Neuronal stem cell (in vitro differentiated cells): Measurements from ENCODE around the gene FLRT3.

Experiments used
- DNase-seq: peaks from one replicate; pipeline ENCODE4 v3.0.0-alpha.2; 2013; ENCODE audit warnings: low spot score
- H2AFZ ChIP-seq: one replicate; pipeline ENCODE4 v1.6.1; 2013; ENCODE audit warnings: mild to moderate bottlenecking, low read length, inconsistent platforms
- H2AK5ac ChIP-seq: 2 replicates; pipeline ENCODE4 v1.6.1; 2013; ENCODE audit warnings: low read depth, mild to moderate bottlenecking, inconsistent platforms, low read length, moderate library complexity, mixed read lengths
- H2BK120ac ChIP-seq: 2 replicates; pipeline ENCODE4 v1.6.1; 2013; ENCODE audit warnings: low read depth, mild to moderate bottlenecking, inconsistent platforms, low read length, moderate library complexity, mixed read lengths
- H2BK12ac ChIP-seq: one replicate; pipeline ENCODE4 v1.6.1; 2013; ENCODE audit warnings: low read length, inconsistent platforms
- H2BK15ac ChIP-seq: 2 replicates; pipeline ENCODE4 v1.6.1; 2013; ENCODE audit warnings: mild to moderate bottlenecking, low read length, inconsistent platforms, mixed read lengths
- H2BK5ac ChIP-seq: one replicate; pipeline ENCODE4 v1.6.1; 2013; ENCODE audit warnings: inconsistent platforms, mild to moderate bottlenecking, low read length, moderate library complexity
- H3K14ac ChIP-seq: one replicate; pipeline ENCODE4 v1.6.1; 2013; ENCODE audit warnings: low read length, inconsistent platforms
- H3K18ac ChIP-seq: 2 replicates; pipeline ENCODE4 v1.6.1; 2013; ENCODE audit warnings: low read length, inconsistent platforms
- H3K23ac ChIP-seq: 2 replicates; pipeline ENCODE4 v1.6.1; 2013; ENCODE audit warnings: low read depth, mild to moderate bottlenecking, mixed read lengths, low read length, inconsistent platforms; ENCODE audit not compliant: poor library complexity
- H3K27ac ChIP-seq: replicated peaks from 3 replicates; pipeline ENCODE4 v1.5.1; 2013; ENCODE audit warnings: low read length, inconsistent platforms
- H3K27me3 ChIP-seq, 3 experiments: 2 replicates each; pipeline ENCODE4 v1.6.1; 2013; ENCODE audit warnings: low read length in 3 of 3, mild to moderate bottlenecking in 2 of 3, inconsistent platforms in 1 of 3, low read depth in 1 of 3, mixed read lengths in 1 of 3, moderate library complexity in 1 of 3; ENCODE audit not compliant: control insufficient read depth in 3 of 3, insufficient read depth in 3 of 3
- H3K36me3 ChIP-seq, 2 donors: replicated peaks in 1 of 2; 2 replicates each; pipeline ENCODE4 v1.6.1; 2013; ENCODE audit warnings: low read length in 2 of 2; ENCODE audit not compliant: control insufficient read depth in 2 of 2, insufficient read depth in 2 of 2
- H3K4ac ChIP-seq: 2 replicates; pipeline ENCODE4 v1.6.1; 2013; ENCODE audit warnings: inconsistent platforms, mild to moderate bottlenecking, low read length, moderate library complexity
- H3K4me1 ChIP-seq, 2 donors: 1 replicate in 1 of 2; 2 replicates in 1 of 2; pipeline ENCODE4 v1.6.1; 2013; ENCODE audit warnings: low read length in 2 of 2, low read depth in 1 of 2; ENCODE audit not compliant: control insufficient read depth in 2 of 2, insufficient read depth in 1 of 2
- H3K4me2 ChIP-seq: one replicate; pipeline ENCODE4 v1.6.1; 2013; ENCODE audit warnings: mild to moderate bottlenecking, low read length, inconsistent platforms; ENCODE audit not compliant: insufficient read depth, poor library complexity, severe bottlenecking
- H3K4me3 ChIP-seq, 2 donors: 2 replicates each; pipeline ENCODE4 v1.5.1; 2013; ENCODE audit warnings: low read length in 2 of 2, mild to moderate bottlenecking in 2 of 2, inconsistent platforms in 1 of 2, moderate library complexity in 1 of 2
- H3K79me1 ChIP-seq: one replicate; pipeline ENCODE4 v1.6.1; 2013; ENCODE audit warnings: low read depth, mild to moderate bottlenecking, inconsistent platforms, low read length, moderate library complexity
- H3K9ac ChIP-seq: one replicate; pipeline ENCODE4 v1.6.1; 2013; ENCODE audit warnings: mild to moderate bottlenecking, low read depth, low read length, inconsistent platforms; ENCODE audit not compliant: poor library complexity
- H3K9me3 ChIP-seq, 2 donors: replicated peaks in 1 of 2; 2 replicates each; pipeline versions ENCODE3 to v1.6.1; 2013; ENCODE audit warnings: low read length in 2 of 2, mild to moderate bottlenecking in 2 of 2, inconsistent platforms in 1 of 2, low read depth in 1 of 2, mixed read lengths in 1 of 2, moderate library complexity in 1 of 2; ENCODE audit not compliant: control insufficient read depth in 2 of 2, insufficient read depth in 1 of 2
- H4K8ac ChIP-seq: one replicate; pipeline ENCODE4 v1.6.1; 2013; ENCODE audit warnings: low read depth, mild to moderate bottlenecking, inconsistent platforms, low read length, moderate library complexity
- H4K91ac ChIP-seq: one replicate; pipeline ENCODE4 v1.6.1; 2013; ENCODE audit warnings: low read length, low read depth, mild to moderate bottlenecking, inconsistent platforms; ENCODE audit not compliant: poor library complexity
- WGBS, 2 donors: extraction: QIAGEN DNeasy Blood & Tissue Kit; methylation state at CpG; one replicate each; pipeline ENCODE4 v1.1.7; 2013; ENCODE audit warnings: missing lambda C conversion rate in 2 of 2, mixed read lengths in 1 of 2; ENCODE audit not compliant: insufficient read length in 2 of 2, insufficient replicate concordance in 1 of 2; ENCODE audit errors: extremely low coverage in 2 of 2; 5-methylcytosine and 5-hydroxymethylcytosine counted together

Gene FLRT3

DNA sequence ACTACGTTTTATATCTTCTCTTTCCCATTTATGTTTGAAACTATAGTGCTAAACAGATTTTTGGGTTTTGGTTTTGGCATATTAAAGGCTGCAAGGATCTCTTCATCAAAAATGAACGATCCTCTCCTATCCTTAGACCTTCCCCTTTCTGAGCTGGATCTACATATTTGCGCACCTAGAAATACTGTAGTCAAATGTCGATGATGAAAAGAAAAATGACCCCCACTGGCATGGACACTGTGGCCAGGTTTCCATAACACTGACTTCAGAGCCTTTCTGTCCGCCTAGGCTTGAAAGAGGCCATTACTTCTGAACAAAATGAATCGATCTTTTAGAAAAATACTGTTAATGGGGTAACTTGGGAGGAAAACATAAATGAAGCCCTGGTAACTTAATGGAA is 5.8 kb downstream of the FLRT3 start:
- H3K4ac ChIP-seq = no peak overlapping the region
- WGBS, 2 donors = no CpG with 5 or more reads among the region's 6 CpGs
- no peaks in the 10 kb centered on the region for H3K27me3 ChIP-seq
- no peak overlapping the region for H2BK5ac ChIP-seq
- H3K4me3 ChIP-seq = no peak overlapping the region
- no peak overlapping the region for H2BK12ac ChIP-seq
- no peak overlapping the region for H3K14ac ChIP-seq
- no peak overlapping the region for H4K8ac ChIP-seq
- H3K9ac ChIP-seq = no peak overlapping the region
- H2BK15ac ChIP-seq = no peak overlapping the region
- H3K27ac ChIP-seq = no peak overlapping the region
- H3K23ac ChIP-seq = no peak overlapping the region
- H3K18ac ChIP-seq = no peak overlapping the region
- H2AFZ ChIP-seq = no peak overlapping the region
- peaks cover 0 to 39% of the 10 kb centered on the region in 2 donors for H3K9me3 ChIP-seq
- no peak overlapping the region for H2AK5ac ChIP-seq
- H3K4me2 ChIP-seq = no peak overlapping the region
- no peak overlapping the region for H2BK120ac ChIP-seq
- no peak for DNase-seq
- peaks cover 0 to 12% of the 10 kb centered on the region in 2 donors for H3K4me1 ChIP-seq
- H3K36me3 ChIP-seq = peaks cover 6 to 57% of the 10 kb centered on the region in 2 donors
- no peak overlapping the region for H4K91ac ChIP-seq
- H3K79me1 ChIP-seq = no peaks in the 10 kb centered on the region

DNA sequence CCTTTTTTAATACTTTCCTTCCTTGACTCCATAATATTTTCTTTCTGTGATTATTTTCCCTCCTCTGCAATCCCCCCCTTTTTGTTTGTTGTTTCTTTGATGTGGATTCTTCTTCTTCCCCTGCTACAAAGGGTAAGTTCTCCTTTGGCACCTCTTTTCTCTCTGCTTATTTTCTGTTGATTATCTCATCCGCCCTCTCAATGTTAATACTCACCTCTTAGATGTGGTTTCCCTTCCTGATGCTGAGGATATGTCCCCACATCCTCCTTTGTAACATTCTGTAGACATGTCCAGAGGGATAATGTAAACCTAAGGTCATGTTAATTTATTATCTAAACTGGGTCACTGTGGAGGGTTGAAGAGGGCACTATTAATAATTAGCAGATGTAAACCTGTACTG is 17.7 kb downstream of the FLRT3 start:
- no peak overlapping the region for H3K27ac ChIP-seq
- H3K27me3 ChIP-seq = peaks cover 0 to 29% (median 0%) of the 10 kb centered on the region in 3 experiments
- no peak overlapping the region for H2AK5ac ChIP-seq
- no peak overlapping the region for H2BK5ac ChIP-seq
- H3K4me1 ChIP-seq = no peaks in the 10 kb centered on the region
- H3K79me1 ChIP-seq = no peaks in the 10 kb centered on the region
- no peak for DNase-seq
- H3K36me3 ChIP-seq = peaks cover 0 to 19% of the 10 kb centered on the region in 2 donors
- H3K18ac ChIP-seq = no peak overlapping the region
- H3K4me2 ChIP-seq = no peak overlapping the region
- H3K23ac ChIP-seq = no peak overlapping the region
- H2BK12ac ChIP-seq = no peak overlapping the region
- H3K9me3 ChIP-seq = no peaks in the 10 kb centered on the region
- H2BK15ac ChIP-seq = no peak overlapping the region
- no peak overlapping the region for H3K4ac ChIP-seq
- H2AFZ ChIP-seq = no peak overlapping the region
- no peak overlapping the region for H2BK120ac ChIP-seq
- no peak overlapping the region for H4K8ac ChIP-seq
- no peak overlapping the region for H4K91ac ChIP-seq
- no CpG with 5 or more reads among the region's 1 CpG for WGBS, 2 donors
- no peak overlapping the region for H3K4me3 ChIP-seq
- H3K14ac ChIP-seq = no peak overlapping the region
- no peak overlapping the region for H3K9ac ChIP-seq

DNA sequence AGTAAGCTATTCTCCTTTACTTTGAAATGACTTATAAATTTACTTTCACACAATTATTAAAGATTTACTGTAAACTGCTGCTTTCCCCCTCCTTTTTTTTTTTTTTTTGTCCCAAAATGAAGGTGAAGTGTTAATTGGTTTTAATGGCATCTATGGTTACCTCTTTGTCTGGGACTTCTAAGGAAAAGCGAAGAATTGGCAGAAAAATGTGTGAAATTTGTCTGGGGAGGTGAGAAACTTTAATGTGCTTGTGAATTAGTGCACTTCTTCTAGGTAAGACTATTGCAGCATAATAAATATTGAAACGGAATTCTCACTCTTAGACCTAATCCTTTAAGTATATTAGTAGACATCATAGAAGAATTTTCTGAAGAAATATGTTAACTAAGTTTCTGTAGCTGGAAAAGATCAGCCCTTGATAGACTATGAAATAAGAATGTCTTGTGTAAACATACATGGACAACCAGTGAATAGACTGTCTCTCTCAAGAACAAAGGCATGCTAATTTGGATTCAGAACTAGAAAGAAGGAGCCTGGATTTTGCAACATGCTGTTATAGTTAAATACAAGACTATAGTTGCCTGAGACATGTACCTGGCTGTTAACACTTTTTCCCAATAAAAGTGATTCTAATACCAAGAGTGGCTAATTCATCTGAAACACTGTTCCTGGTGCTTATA is 23.9 kb downstream of the FLRT3 start:
- no peaks in the 10 kb centered on the region for H3K4me1 ChIP-seq
- no peak overlapping the region for H2BK5ac ChIP-seq
- no peak overlapping the region for H3K27ac ChIP-seq
- H3K14ac ChIP-seq = no peak overlapping the region
- H2BK15ac ChIP-seq = no peak overlapping the region
- H3K23ac ChIP-seq = no peak overlapping the region
- peaks cover 0 to 47% (median 0%) of the 10 kb centered on the region in 3 experiments for H3K27me3 ChIP-seq
- H3K79me1 ChIP-seq = no peaks in the 10 kb centered on the region
- H3K18ac ChIP-seq = no peak overlapping the region
- WGBS, 2 donors = no CpG with 5 or more reads among the region's 2 CpGs
- H4K8ac ChIP-seq = no peak overlapping the region
- H2BK120ac ChIP-seq = no peak overlapping the region
- no peak overlapping the region for H3K4ac ChIP-seq
- no peak overlapping the region for H2BK12ac ChIP-seq
- no peaks in the 10 kb centered on the region for H3K9me3 ChIP-seq
- no peak for DNase-seq
- H2AFZ ChIP-seq = no peak overlapping the region
- no peak overlapping the region for H2AK5ac ChIP-seq
- no peak overlapping the region for H3K9ac ChIP-seq
- no peaks in the 10 kb centered on the region for H3K36me3 ChIP-seq
- no peak overlapping the region for H3K4me3 ChIP-seq
- H4K91ac ChIP-seq = no peak overlapping the region
- H3K4me2 ChIP-seq = no peak overlapping the region

DNA sequence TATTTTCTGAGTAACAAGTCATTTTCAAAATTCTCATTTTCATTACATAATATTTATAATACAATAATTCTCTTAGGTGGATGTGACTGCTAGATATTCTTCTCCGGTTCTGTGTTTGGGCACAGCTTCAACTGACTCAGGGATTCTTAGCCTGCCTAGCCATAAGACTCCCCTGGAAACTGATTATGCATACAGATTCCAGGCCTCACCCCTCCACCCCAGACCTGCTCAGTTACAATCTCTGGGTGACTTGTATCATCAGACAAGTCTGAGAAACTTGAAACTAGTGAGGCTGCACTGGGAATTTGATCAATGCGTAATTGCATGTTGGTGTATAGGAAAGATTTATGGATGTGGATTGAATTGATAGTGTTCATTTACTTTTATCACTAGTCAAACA is 25.4 kb downstream of the FLRT3 start:
- Histone ChIP-seq H2BK15ac (no peak overlapping the region), H3K14ac (no peak overlapping the region), H2BK5ac (no peak overlapping the region), H3K4me1 (no peaks in the 10 kb centered on the region), H2AFZ (no peak overlapping the region), H3K18ac (no peak overlapping the region), H2AK5ac (no peak overlapping the region), H3K4me3 (no peak overlapping the region), H3K4ac (no peak overlapping the region), H3K36me3 (no peaks in the 10 kb centered on the region), H3K27ac (no peak overlapping the region), H2BK120ac (no peak overlapping the region), H4K91ac (no peak overlapping the region), H3K4me2 (no peak overlapping the region), H3K27me3 (peaks cover 0 to 53% (median 0%) of the 10 kb centered on the region in 3 experiments), H4K8ac (no peak overlapping the region), H3K9ac (no peak overlapping the region), H3K9me3 (no peaks in the 10 kb centered on the region), H2BK12ac (no peak overlapping the region), H3K79me1 (no peaks in the 10 kb centered on the region), H3K23ac (no peak overlapping the region)
- no CpG with 5 or more reads among the region's 2 CpGs for WGBS, 2 donors
- no peak for DNase-seq
